Testis (tissue), 5 donors: ENCODE results near the gene ALK. TPM values are rescaled to one million over a fixed set of nuclear protein-coding genes. Genes with fewer than 3 reads are reported as not detected.

Experiments
- DNase-seq: peaks from one replicate; pipeline ENCODE4 v3.0.0-alpha.2; 2019
- H3K27ac ChIP-seq, 2 donors: fragments of 200-600 bp; sonication (generic); one replicate each; pipeline ENCODE4 v1.5.1; 2019
- H3K27me3 ChIP-seq: fragments of 200-600 bp; sonication (generic); one replicate; pipeline ENCODE4 v1.5.1; 2019
- H3K36me3 ChIP-seq: fragments of 200-600 bp; sonication (generic); one replicate; pipeline ENCODE4 v1.5.1; 2017; ENCODE audit warnings: low read depth; ENCODE audit errors: missing control alignments
- H3K4me1 ChIP-seq: fragments of 200-600 bp; sonication (generic); one replicate; pipeline ENCODE4 v1.5.1; 2019
- H3K4me3 ChIP-seq, 2 donors: fragments of 200-600 bp; sonication (generic); one replicate each; pipeline ENCODE4 v1.5.1; 2017 to 2019
- H3K9me3 ChIP-seq: fragments of 200-600 bp; sonication (generic); one replicate; pipeline ENCODE4 v1.5.1; 2017
- POLR2A ChIP-seq: fragments of 450-650 bp; IDR thresholded peaks from one replicate; pipeline ENCODE4 v1.6.1; 2017; ENCODE audit warnings: antibody characterized with exemption, mild to moderate bottlenecking, moderate library complexity
- WGBS, 2 donors: methylation state at CpG; one replicate each; pipeline ENCODE4 v1.1.5; 2018; 5-methylcytosine and 5-hydroxymethylcytosine counted together
- intact Hi-C: fragments of 100-400 bp; cut with DNase I; formaldehyde crosslinking; loops from one replicate; pipeline ENCODE4 v1.15.1; 2023; ENCODE audit warnings: low total_unique reads
- long read RNA-seq, 2 donors: transcript quantifications; one replicate each; lab custom pipeline, GENCODE V29; 2026
- polyA plus RNA-seq: library from polyadenylated mRNA; stranded (reverse); fragments of 350-450 nt; fragmentation: Illumina TruSeq; extraction: RNeasy Lipid Tissue Mini Kit (QIAGEN cat#74804); gene quantifications from one replicate; pipeline ENCODE4 v1.2.3, GENCODE V29; 2014; ENCODE audit warnings: low read depth, low replicate concordance; ENCODE audit not compliant: insufficient read depth
- total RNA-seq, 2 donors: library from RNA; depleted of rRNA; stranded (reverse); fragments of >200 nt; gene quantifications; one replicate each; pipeline ENCODE4 v1.2.3, GENCODE V29; 2016
- TF ChIP-seq, protein P1 (sequence below), 3 experiments: fragments of 450-650 bp in 2 of 3; fragments of 200-600 bp in 1 of 3; sonication (generic) in 1 of 3; IDR thresholded peaks; one replicate each; pipeline ENCODE4 v1.5.1; 2016 to 2019; ENCODE audit warnings: antibody characterized with exemption in 3 of 3, mild to moderate bottlenecking in 2 of 3, moderate library complexity in 1 of 3

Gene ALK
- 1 to 10 TPM; 2.1 to 3.8 TPM for total RNA-seq
- polyA plus RNA-seq = 3.8 TPM
- long read RNA-seq, donor 1 = 0 reads
- long read RNA-seq, donor 2 = 0 reads

DNA sequence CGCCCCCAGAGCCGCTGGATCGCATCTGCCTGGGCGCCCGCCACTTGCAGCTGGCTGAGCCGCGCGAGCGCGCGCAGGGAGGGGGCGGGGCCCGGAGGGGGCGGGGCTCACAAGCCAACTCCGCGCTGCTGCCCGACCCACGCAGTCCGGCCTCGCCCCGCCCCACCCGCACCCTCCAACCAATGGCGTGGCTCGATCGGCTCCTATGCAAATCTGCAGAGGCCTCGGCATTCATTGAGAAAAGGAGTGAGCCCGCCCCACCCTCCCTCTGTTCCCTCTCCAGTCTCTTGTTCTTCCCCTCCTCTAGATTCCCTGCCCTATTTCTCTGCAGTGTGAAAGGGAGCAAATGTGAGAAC lies at the start of gene ALK:
Gene ALK, minus strand, starts transcription at position 27 of the 356 bp plus-strand sequence. CDS start 927 bp downstream, outside the sequence.
- Histone ChIP-seq H3K27me3 (peaks cover 2% of the 10 kb centered on the region), H3K4me3 (peak within 1 kb of the TSS; percentile 34 to 45), H3K4me1 (peaks cover 22% of the 10 kb centered on the region), H3K27ac (no peak within 1 kb of the TSS), H3K36me3 (no peaks in the 10 kb centered on the region), H3K9me3 (no peaks in the 10 kb centered on the region)
- WGBS, 2 donors = 0 to 1% methylated on average over 6 to 21 of the region's 27 CpGs
- DNase-seq = peak; percentile 95
- TF ChIP-seq, protein P1, sequence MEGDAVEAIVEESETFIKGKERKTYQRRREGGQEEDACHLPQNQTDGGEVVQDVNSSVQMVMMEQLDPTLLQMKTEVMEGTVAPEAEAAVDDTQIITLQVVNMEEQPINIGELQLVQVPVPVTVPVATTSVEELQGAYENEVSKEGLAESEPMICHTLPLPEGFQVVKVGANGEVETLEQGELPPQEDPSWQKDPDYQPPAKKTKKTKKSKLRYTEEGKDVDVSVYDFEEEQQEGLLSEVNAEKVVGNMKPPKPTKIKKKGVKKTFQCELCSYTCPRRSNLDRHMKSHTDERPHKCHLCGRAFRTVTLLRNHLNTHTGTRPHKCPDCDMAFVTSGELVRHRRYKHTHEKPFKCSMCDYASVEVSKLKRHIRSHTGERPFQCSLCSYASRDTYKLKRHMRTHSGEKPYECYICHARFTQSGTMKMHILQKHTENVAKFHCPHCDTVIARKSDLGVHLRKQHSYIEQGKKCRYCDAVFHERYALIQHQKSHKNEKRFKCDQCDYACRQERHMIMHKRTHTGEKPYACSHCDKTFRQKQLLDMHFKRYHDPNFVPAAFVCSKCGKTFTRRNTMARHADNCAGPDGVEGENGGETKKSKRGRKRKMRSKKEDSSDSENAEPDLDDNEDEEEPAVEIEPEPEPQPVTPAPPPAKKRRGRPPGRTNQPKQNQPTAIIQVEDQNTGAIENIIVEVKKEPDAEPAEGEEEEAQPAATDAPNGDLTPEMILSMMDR (IDR thresholded peaks at IDR 0.05) = no peak
- no peak for TF ChIP-seq POLR2A
- intact Hi-C loops = loop anchor here (10.0 kb wide), 1 partner anchor 103 kb away; no protein-coding TSS in a partner anchor

DNA sequence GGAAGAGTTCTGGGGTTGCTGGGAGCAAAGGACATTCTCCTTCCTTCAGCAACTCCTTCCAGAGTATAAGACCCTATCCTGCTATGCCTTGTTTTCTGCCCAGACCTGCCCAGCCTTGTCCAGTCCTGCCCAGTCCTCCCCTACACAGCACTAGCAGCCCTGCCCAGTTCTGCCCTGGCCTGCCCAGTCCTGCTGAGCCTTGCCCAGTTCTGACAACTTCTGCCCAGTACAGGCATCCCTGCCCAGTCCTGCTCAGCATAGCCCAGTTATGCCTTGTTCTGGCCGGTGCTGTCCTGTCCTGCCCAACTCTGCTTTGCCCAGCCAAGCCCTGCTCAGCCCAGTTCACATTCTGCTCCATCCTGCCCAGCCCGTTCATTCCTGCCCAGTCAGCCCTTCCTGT lies 44.9 kb upstream of the ALK start:
- Histone ChIP-seq H3K27me3 (no peaks in the 10 kb centered on the region), H3K4me3 (no peak overlapping the region), H3K9me3 (no peaks in the 10 kb centered on the region), H3K4me1 (no peaks in the 10 kb centered on the region), H3K36me3 (no peaks in the 10 kb centered on the region), H3K27ac (no peak overlapping the region)
- intact Hi-C loops = no loop called here
- no peak for TF ChIP-seq POLR2A
- TF ChIP-seq, protein P1 (IDR thresholded peaks at IDR 0.05) = no peak
- no peak for DNase-seq
- WGBS, 2 donors = 86 to 89% methylated on average over 2 of the region's 2 CpGs

DNA sequence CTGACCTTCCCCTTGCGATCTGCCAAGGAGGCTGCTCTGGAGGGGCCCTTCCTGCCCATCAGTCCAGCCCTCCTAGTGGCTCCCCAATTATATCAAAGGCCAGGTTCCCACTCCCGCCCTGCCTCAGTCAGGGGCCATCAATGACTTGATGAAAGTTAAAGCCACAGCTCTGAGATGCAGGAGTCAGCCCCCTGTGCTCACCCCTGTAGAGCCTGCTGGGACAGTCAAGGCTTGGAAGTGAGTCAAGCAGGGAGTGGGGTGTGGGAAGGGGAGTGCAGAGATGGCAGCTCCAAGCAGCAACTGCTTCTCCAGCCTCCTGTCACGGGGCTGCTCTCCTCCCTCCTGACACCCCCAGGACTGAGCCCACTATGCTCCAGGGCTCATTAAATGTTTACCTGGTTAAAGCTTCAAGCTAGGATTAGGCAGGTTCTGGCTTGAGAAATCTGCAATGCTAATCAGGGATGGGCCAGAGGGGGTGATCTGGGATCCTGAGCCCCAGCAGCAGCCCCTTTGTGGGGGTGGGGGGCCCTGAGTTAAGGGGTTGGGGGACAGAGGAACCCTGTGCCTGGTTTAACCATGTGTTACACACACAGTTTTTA lies 42.7 kb upstream of the ALK start:
- no peaks in the 10 kb centered on the region for H3K27me3 ChIP-seq
- no peak for DNase-seq
- TF ChIP-seq POLR2A = no peak
- TF ChIP-seq, protein P1 (IDR thresholded peaks at IDR 0.05) = no peak
- H3K4me1 ChIP-seq = no peaks in the 10 kb centered on the region
- WGBS, 2 donors = 55 to 67% methylated on average over 1 to 3 of the region's 3 CpGs
- H3K27ac ChIP-seq = no peak overlapping the region
- H3K4me3 ChIP-seq = no peak overlapping the region
- intact Hi-C loops = no loop called here
- H3K9me3 ChIP-seq = no peaks in the 10 kb centered on the region
- H3K36me3 ChIP-seq = no peaks in the 10 kb centered on the region

DNA sequence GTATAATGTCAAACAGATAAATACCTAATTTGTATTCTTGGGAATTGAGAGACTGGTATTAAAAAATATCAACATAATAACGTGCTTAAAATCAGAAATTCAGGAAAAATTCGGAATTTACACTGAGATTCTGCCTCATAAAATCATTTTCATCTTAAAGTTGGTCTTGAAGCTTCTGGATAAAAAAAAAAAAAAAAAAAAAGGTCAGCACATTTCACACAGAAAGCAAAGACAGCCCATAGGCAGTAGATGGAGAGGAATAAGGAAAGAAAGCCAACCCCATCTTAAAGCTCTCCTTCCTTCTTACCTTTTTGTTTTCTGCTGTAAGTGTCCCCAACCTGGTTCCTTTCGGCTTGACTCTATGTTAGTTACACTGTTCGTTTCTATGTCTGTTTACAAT lies 41.5 kb upstream of the ALK start:
- Histone ChIP-seq H3K4me3 (no peak overlapping the region), H3K9me3 (no peaks in the 10 kb centered on the region), H3K27ac (no peak overlapping the region), H3K27me3 (no peaks in the 10 kb centered on the region), H3K4me1 (no peaks in the 10 kb centered on the region), H3K36me3 (no peaks in the 10 kb centered on the region)
- no peak for DNase-seq
- intact Hi-C loops = no loop called here
- 82 to 84% methylated on average over 4 of the region's 4 CpGs for WGBS, 2 donors
- TF ChIP-seq, protein P1 (IDR thresholded peaks at IDR 0.05) = no peak
- TF ChIP-seq POLR2A = no peak

DNA sequence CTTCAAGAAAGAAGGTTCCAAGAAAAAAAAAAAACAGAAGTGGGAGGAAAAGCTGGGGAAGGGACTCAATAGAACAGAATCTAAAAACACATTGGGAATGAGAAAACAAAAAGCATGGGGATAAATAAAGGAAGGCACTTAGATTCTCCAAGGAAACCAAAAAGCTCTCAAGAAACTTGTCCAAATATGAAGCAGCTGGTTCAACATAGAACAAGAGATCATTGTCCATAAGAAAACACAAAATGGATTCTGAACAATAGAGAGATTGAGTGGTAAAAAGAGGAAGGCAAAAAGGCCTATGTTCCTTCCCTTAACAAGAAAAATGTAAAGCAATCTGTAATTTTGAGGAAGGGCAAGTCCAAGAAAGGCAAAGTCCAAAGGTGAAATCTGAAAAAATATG lies 32.9 kb upstream of the ALK start:
- intact Hi-C loops = no loop called here
- Histone ChIP-seq H3K27ac (no peak overlapping the region), H3K9me3 (no peaks in the 10 kb centered on the region), H3K27me3 (no peaks in the 10 kb centered on the region), H3K36me3 (no peaks in the 10 kb centered on the region), H3K4me3 (no peak overlapping the region), H3K4me1 (no peaks in the 10 kb centered on the region)
- no peak for TF ChIP-seq POLR2A
- TF ChIP-seq, protein P1 (IDR thresholded peaks at IDR 0.05) = no peak
- no peak for DNase-seq
